KMS-11 (cell line): ENCODE data around the gene SRSF10.

ENCODE experiments used
- H2AFZ ChIP-seq: fragments of 200-600 bp; sonication (generic); 2 replicates; pipeline ENCODE4 v1.6.1; 2016; ENCODE audit warnings: antibody characterized with exemption, mixed run types, low read depth
- H3K27ac ChIP-seq: fragments of 200-600 bp; sonication (generic); 2 replicates; pipeline ENCODE4 v1.6.1; 2016; ENCODE audit warnings: mild to moderate bottlenecking, mixed run types
- H3K27me3 ChIP-seq: fragments of 200-600 bp; sonication (generic); 2 replicates; pipeline ENCODE4 v1.6.1; 2017; ENCODE audit warnings: mild to moderate bottlenecking, low read depth, mixed run types, moderate library complexity; ENCODE audit not compliant: insufficient read depth
- H3K36me3 ChIP-seq: fragments of 200-600 bp; sonication (generic); 2 replicates; pipeline ENCODE4 v1.6.1; 2017; ENCODE audit warnings: mild to moderate bottlenecking, mixed run types; ENCODE audit not compliant: insufficient read depth
- H3K4me1 ChIP-seq: fragments of 200-600 bp; sonication (generic); 2 replicates; pipeline ENCODE4 v1.6.1; 2016; ENCODE audit warnings: mild to moderate bottlenecking, low read depth, mixed run types; ENCODE audit not compliant: poor library complexity, severe bottlenecking
- H3K4me2 ChIP-seq: fragments of 200-600 bp; sonication (generic); 2 replicates; pipeline ENCODE4 v1.7.0; 2016; ENCODE audit warnings: mild to moderate bottlenecking, mixed run types
- H3K4me3 ChIP-seq: fragments of 200-600 bp; sonication (generic); IDR thresholded peaks from 2 replicates; pipeline ENCODE4 v1.6.1; 2017; ENCODE audit warnings: low read depth, low read length, mixed read lengths; ENCODE audit not compliant: insufficient read depth
- H3K79me2 ChIP-seq: fragments of 200-600 bp; sonication (generic); 2 replicates; pipeline ENCODE4 v1.6.1; 2016; ENCODE audit warnings: low read depth, mixed run types; ENCODE audit not compliant: insufficient read depth
- H3K9ac ChIP-seq: fragments of 200-600 bp; sonication (generic); 2 replicates; pipeline ENCODE4 v1.6.1; 2016; ENCODE audit warnings: mild to moderate bottlenecking, mixed run types
- H4K20me1 ChIP-seq: fragments of 200-600 bp; sonication (generic); 2 replicates; pipeline ENCODE4 v1.6.1; 2016; ENCODE audit warnings: mild to moderate bottlenecking, mixed run types; ENCODE audit not compliant: insufficient read depth
- TF ChIP-seq, protein P1 (sequence below): fragments of 200-600 bp; sonication (generic); conservative IDR thresholded peaks from 2 replicates; pipeline ENCODE4 v1.6.1; 2017; ENCODE audit warnings: low read depth, mild to moderate bottlenecking, antibody characterized with exemption, low read length, moderate library complexity, mixed read lengths

The SRSF10 gene

DNA sequence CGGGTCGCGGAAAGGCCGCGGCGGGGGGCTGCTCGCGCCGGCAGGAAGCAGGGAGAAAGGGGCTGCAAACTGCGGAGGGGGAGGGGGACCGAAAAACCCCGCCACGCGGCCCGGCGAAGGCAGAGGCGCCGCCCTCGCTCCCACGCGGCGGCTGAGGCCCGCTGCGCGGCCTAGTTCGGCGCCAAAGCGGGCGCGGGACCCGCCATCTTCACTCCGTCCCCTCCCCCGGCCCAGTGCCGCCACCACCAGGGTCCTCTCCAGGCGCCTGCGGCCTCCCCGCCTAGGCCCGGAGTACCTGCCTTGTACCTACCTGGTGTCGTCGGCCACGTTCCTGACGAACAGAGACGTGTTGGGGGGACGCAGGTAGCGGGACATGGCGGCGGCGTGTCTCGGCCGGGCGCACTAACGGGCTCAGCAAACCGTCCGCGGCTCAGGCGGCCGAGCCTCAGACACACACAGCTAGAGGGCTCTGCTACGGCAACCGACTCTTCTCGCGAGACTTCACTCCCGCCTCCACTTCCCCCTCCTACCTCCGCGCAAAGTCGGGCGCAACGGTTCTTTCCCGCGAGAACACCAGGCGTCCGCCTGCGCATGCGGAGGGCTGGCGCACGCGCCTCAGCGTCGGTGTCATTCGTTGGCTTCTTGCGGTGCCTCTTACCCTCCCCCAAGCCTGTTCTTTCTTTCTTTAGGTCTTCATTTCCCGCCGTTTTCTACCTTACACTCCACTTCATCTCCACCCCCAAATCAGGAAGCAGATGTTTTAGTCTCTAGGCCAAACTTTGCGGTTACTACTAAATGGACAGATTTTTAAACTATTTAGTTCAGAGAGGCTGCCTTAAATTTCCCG, at the start of gene SRSF10:
TSS of gene SRSF10 (minus strand) at position 447 of the 847 bp plus-strand sequence. CDS start at position 375, 72 bp downstream.
- Histone ChIP-seq H3K79me2 (peaks cover 51% of the 10 kb centered on the region), H2AFZ (peak within 1 kb of the TSS; percentile 84)
- TF ChIP-seq, protein P1, sequence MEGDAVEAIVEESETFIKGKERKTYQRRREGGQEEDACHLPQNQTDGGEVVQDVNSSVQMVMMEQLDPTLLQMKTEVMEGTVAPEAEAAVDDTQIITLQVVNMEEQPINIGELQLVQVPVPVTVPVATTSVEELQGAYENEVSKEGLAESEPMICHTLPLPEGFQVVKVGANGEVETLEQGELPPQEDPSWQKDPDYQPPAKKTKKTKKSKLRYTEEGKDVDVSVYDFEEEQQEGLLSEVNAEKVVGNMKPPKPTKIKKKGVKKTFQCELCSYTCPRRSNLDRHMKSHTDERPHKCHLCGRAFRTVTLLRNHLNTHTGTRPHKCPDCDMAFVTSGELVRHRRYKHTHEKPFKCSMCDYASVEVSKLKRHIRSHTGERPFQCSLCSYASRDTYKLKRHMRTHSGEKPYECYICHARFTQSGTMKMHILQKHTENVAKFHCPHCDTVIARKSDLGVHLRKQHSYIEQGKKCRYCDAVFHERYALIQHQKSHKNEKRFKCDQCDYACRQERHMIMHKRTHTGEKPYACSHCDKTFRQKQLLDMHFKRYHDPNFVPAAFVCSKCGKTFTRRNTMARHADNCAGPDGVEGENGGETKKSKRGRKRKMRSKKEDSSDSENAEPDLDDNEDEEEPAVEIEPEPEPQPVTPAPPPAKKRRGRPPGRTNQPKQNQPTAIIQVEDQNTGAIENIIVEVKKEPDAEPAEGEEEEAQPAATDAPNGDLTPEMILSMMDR, result no peak

DNA sequence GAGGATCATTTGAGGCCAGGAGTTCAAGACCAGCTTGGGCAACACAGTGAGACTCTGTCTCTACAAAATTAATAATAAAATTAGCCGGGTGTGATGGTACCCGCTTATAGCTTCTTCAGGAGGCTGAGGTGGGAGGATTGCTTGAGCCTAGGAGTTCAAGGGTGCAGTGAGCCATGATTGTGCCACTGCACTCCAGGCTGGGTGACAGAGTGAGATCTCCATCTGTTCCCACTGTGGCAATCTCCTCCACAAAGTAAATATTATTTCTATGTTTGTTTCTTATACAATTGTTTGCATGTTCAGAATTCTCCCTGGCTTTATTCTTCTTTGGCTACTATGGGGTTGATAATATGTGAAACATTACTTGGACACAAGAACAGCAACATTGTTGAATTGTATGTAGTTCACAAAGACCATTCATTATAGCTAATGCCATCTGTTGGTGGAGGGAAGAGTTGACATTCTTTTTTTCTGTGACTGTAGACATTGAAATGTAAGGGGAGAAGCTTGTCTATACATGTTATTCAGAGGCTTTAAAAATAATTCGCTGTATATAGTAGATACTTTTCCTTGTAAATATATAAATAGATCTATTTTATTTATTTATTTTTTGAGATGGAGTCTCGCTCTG, 47.8 kb upstream of the SRSF10 start:
- Histone ChIP-seq H2AFZ (no peak overlapping the region), H3K36me3 (no peaks in the 10 kb centered on the region), H3K4me2 (no peak overlapping the region), H3K4me3 (no peak overlapping the region), H3K4me1 (peaks cover 11% of the 10 kb centered on the region), H4K20me1 (no peaks in the 10 kb centered on the region), H3K27ac (no peak overlapping the region), H3K79me2 (no peaks in the 10 kb centered on the region), H3K9ac (no peak overlapping the region), H3K27me3 (no peaks in the 10 kb centered on the region)
- TF ChIP-seq, protein P1, result peak; percentile 43

More for the DNA sequence above, at the start of gene SRSF10:
- Histone ChIP-seq H3K9ac (peak within 1 kb of the TSS; percentile 100), H4K20me1 (peaks cover 28% of the 10 kb centered on the region), H3K27ac (peak within 1 kb of the TSS; percentile 97), H3K36me3 (peaks cover 9% of the 10 kb centered on the region; the same call in 1 of the 2 replicates), H3K27me3 (no peaks in the 10 kb centered on the region), H3K4me3 (no peak within 1 kb of the TSS), H3K4me2 (peak within 1 kb of the TSS; percentile 86), H3K4me1 (peaks cover 44% of the 10 kb centered on the region)

DNA sequence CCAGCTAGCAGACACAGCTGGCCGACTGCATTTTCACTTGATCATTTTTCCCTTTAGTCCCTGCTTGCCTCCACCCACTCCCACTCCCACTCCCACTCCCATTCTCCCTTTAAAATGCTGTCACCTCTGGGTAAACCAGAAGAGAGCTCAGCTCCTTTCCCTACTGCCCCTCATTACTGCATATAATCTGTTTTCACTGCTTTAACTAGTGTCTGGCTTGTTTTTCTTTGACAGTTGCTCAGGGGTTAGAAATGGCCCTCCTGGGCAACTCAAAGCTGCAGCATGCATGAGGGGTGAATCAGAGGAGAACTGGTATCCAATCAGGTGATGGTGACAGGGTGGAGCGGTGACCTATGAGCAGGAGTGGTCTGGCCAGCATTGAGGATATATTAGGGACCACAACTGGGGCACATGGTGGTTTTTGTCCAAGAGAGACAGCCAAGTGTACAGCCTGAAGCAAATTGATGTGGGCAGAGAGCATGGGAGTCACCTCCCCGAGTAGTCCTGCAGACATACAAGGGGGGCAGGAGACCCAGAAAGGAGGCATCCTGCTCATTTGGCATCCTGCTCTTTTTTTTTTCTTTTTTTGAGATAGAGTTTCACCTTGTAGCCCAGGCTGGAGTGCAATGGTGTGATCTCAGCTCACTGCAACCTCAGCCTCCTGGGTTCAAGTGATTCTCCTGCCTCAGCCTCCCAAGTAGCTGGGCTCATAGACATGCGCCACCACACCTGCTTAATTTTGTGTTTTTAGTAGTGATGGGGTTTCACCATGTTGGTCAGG, 42.6 kb upstream of the SRSF10 start:
- Histone ChIP-seq H4K20me1 (no peaks in the 10 kb centered on the region), H3K4me3 (no peak overlapping the region), H3K27ac (no peak overlapping the region), H3K27me3 (no peaks in the 10 kb centered on the region), H3K79me2 (no peaks in the 10 kb centered on the region), H3K36me3 (no peaks in the 10 kb centered on the region), H2AFZ (no peak overlapping the region), H3K4me2 (no peak overlapping the region), H3K9ac (no peak overlapping the region), H3K4me1 (no peaks in the 10 kb centered on the region)
- TF ChIP-seq, protein P1, result no peak

DNA sequence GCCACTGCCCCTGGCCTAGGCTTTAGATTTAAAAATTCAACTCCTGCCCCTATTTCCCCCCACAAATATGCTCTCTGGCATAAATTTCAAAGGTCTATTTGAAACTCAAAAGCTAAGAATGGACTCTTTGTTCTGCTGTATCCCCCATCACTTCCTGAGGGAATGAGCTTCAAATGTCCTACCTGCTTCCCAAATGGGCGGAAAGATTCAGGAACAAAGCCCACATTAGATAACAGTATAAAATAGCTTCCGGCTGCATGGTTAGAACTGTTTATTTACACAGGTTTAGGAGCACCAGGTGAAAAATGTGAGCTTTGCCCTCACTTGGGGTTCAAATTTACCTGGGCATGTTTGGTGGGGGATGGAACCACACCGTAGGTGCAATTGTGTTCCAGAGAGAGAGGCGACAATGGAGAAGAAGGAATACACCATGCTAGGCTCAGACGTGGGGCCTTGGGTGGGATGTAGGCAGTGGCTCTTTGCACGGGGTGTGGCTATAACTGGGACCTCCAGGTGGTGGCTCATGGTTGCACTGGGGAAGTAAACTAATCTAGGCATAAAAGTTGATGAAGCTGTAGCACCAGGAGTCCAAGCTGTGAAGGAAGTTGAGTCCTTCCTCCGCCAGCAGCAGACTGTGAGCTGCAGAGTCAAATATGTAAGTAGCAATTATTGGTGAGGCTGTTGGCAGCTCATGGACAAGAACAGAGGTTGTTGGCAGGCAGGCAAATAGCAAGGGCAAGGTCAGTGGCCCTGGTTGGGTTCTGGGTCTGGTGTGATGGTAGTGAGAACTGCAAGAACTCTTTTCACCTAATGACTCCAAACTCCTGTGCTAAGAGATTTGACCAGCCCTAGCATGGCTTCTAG, 41.5 kb upstream of the SRSF10 start:
- no peaks in the 10 kb centered on the region for H4K20me1 ChIP-seq
- H3K27ac ChIP-seq, result no peak overlapping the region
- no peak overlapping the region for H3K4me3 ChIP-seq
- H3K4me1 ChIP-seq, result no peaks in the 10 kb centered on the region
- TF ChIP-seq, protein P1, result no peak
- H3K4me2 ChIP-seq, result no peak overlapping the region
- no peak overlapping the region for H2AFZ ChIP-seq
- H3K9ac ChIP-seq, result no peak overlapping the region
- H3K36me3 ChIP-seq, result no peaks in the 10 kb centered on the region
- no peaks in the 10 kb centered on the region for H3K27me3 ChIP-seq
- H3K79me2 ChIP-seq, result no peaks in the 10 kb centered on the region
